GM12892 (cell line): ENCODE measurements around the gene SEPTIN8.

Source experiments
- POLR2A ChIP-seq: IDR thresholded peaks from 2 replicates; pipeline ENCODE4 v1.6.1; 2011; ENCODE audit warnings: low read depth, low read length, control low read depth
- POLR2AphosphoS5 ChIP-seq: IDR thresholded peaks from 2 replicates; pipeline ENCODE4 v1.6.1; 2011; ENCODE audit warnings: low read depth, low read length, control low read depth
- TAF1 ChIP-seq: IDR thresholded peaks from 2 replicates; pipeline ENCODE4 v1.6.1; 2011; ENCODE audit warnings: low read depth, mild to moderate bottlenecking, control low read depth, low read length, borderline replicate concordance

- TF ChIP-seq POLR2A (no peak), POLR2AphosphoS5 (no peak), TAF1 (no peak)
These were observed 14.6 kb downstream of the SEPTIN8 start for GRCh38 chr5:132762246-132763000.
